PC-9 (cell line): Measurements from ENCODE around the gene ANKRD60.

Experiments
- EZH2 ChIP-seq: fragments of 200-600 bp; sonication (generic); IDR thresholded peaks from 2 replicates; pipeline ENCODE4 v1.8.0; 2017; ENCODE audit warnings: antibody characterized with exemption, low read depth
- TF ChIP-seq, protein P1 (sequence below): fragments of 200-600 bp; sonication (generic); conservative IDR thresholded peaks from 2 replicates; pipeline ENCODE4 v1.6.1; 2017; ENCODE audit warnings: mixed run types, antibody characterized with exemption, mild to moderate bottlenecking, moderate library complexity

DNA sequence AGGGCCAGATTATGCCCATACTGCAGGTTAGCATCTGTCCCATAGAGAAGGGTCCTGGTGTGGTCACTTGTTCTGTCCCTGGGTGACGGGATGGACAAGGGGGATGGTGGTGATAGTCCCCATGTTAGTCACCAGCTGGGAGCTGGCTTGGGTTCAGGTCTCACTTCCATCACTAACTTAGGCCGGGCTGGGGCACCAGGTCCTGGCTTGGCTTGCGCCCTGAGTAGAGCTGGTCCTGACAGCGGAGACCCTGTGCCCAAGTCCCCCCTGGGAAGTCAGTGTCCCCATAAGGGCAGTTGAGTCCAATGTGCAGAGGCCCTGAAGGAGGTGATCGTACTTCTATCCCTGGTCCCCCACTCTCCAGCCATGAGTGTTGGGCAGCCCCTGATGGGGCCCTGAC is 52.6 kb downstream of the ANKRD60 start:
- TF ChIP-seq, protein P1, sequence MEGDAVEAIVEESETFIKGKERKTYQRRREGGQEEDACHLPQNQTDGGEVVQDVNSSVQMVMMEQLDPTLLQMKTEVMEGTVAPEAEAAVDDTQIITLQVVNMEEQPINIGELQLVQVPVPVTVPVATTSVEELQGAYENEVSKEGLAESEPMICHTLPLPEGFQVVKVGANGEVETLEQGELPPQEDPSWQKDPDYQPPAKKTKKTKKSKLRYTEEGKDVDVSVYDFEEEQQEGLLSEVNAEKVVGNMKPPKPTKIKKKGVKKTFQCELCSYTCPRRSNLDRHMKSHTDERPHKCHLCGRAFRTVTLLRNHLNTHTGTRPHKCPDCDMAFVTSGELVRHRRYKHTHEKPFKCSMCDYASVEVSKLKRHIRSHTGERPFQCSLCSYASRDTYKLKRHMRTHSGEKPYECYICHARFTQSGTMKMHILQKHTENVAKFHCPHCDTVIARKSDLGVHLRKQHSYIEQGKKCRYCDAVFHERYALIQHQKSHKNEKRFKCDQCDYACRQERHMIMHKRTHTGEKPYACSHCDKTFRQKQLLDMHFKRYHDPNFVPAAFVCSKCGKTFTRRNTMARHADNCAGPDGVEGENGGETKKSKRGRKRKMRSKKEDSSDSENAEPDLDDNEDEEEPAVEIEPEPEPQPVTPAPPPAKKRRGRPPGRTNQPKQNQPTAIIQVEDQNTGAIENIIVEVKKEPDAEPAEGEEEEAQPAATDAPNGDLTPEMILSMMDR, result no peak
- no peak for TF ChIP-seq EZH2
